Measurements from ENCODE around the gene PRG2. TPM values are rescaled to one million over a fixed set of nuclear protein-coding genes. Genes with fewer than 3 reads are reported as not detected.

PRG2 gene
- total RNA-seq, 1 donor from 2014 or later, result not detected

DNA sequence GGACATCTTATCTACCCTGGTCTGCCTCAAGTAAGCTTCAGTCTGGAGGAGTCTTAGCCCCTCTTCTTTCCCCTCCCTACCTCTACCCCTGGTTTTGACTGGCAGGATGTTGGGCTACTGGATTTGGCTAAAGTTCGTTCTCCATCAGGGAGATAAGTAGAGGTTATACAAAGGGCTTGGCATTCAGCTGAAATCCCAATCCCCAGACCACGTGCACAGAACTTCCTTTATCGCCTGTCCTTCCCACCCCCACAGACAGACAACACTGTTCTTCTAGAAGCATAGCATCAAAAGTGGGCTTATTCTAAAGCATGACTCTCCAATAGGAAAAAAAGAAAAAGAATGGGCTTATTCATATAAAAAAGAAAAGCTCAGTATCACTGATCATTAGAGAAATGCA is 17.3 kb downstream of the PRG2 start:
- H3K36me3 Mint-ChIP-seq (ENCODE audit: low read depth), result no peaks in the 10 kb centered on the region
- TF ChIP-seq, protein P1, sequence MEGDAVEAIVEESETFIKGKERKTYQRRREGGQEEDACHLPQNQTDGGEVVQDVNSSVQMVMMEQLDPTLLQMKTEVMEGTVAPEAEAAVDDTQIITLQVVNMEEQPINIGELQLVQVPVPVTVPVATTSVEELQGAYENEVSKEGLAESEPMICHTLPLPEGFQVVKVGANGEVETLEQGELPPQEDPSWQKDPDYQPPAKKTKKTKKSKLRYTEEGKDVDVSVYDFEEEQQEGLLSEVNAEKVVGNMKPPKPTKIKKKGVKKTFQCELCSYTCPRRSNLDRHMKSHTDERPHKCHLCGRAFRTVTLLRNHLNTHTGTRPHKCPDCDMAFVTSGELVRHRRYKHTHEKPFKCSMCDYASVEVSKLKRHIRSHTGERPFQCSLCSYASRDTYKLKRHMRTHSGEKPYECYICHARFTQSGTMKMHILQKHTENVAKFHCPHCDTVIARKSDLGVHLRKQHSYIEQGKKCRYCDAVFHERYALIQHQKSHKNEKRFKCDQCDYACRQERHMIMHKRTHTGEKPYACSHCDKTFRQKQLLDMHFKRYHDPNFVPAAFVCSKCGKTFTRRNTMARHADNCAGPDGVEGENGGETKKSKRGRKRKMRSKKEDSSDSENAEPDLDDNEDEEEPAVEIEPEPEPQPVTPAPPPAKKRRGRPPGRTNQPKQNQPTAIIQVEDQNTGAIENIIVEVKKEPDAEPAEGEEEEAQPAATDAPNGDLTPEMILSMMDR (IDR thresholded peaks at IDR 0.05), result no peak
- H3K4me1 Mint-ChIP-seq (ENCODE audit: low read depth), result no peaks in the 10 kb centered on the region
- H3K4me3 Mint-ChIP-seq (ENCODE audit: unreplicated experiment), result no peak overlapping the region
- no peak overlapping the region for H3K27ac Mint-ChIP-seq (ENCODE audit: unreplicated experiment)
- H3K9me3 Mint-ChIP-seq (ENCODE audit: low read depth), result peaks cover 2% of the 10 kb centered on the region
- DNase-seq (ENCODE audit: low spot score), result no peak
- peaks cover 22% of the 10 kb centered on the region for H3K27me3 Mint-ChIP-seq (ENCODE audit: low read depth)

DNA sequence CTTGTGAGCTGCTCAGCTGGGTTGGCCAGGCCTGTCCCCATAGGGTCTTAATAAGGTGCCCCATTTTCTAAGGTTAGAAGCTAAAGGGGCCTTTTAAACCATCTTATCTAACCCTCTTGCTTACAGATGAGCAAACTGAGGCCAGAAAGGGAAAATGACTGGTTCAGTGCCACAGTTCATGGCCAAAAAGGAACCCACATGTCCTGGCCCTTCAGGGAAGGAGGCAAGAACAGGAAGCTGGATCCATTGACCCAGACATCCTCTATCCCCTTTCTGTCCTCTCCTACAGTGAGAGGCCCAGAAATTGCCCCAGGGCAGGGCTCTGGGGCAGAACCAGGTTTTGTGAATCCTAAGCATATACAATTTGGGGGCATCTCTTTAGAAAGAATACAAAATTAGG is 19.5 kb downstream of the PRG2 start:
- H3K36me3 Mint-ChIP-seq (ENCODE audit: low read depth), result no peaks in the 10 kb centered on the region
- H3K27ac Mint-ChIP-seq (ENCODE audit: unreplicated experiment), result no peak overlapping the region
- H3K4me3 Mint-ChIP-seq (ENCODE audit: unreplicated experiment), result no peak overlapping the region
- peaks cover 2% of the 10 kb centered on the region for H3K9me3 Mint-ChIP-seq (ENCODE audit: low read depth)
- TF ChIP-seq, protein P1 (IDR thresholded peaks at IDR 0.05), result no peak
- H3K4me1 Mint-ChIP-seq (ENCODE audit: low read depth), result no peaks in the 10 kb centered on the region
- peaks cover 21% of the 10 kb centered on the region for H3K27me3 Mint-ChIP-seq (ENCODE audit: low read depth)
- DNase-seq (ENCODE audit: low spot score), result no peak

DNA sequence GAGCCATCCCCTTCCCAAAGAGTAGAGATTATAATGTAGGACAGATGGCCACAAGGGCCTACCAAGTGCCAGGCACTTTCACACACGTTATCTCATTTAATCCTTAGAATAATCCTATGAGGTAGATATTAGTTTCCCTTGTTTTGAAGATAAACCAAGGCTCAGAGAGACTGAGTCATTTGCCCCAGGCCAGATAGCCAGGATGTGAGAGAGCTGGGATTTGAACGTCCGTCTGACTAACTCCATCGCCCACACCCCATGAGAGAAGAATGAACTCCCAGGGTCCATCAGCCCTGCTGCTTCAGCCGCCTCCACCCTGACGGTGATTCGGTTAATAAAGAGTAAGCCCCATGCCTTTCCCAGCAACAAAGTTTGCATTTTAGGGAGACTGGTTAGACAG is 20.2 kb downstream of the PRG2 start:
- peaks cover 2% of the 10 kb centered on the region for H3K9me3 Mint-ChIP-seq (ENCODE audit: low read depth)
- DNase-seq (ENCODE audit: low spot score), result no peak
- peaks cover 27% of the 10 kb centered on the region for H3K27me3 Mint-ChIP-seq (ENCODE audit: low read depth)
- no peak overlapping the region for H3K27ac Mint-ChIP-seq (ENCODE audit: unreplicated experiment)
- no peaks in the 10 kb centered on the region for H3K36me3 Mint-ChIP-seq (ENCODE audit: low read depth)
- TF ChIP-seq, protein P1 (IDR thresholded peaks at IDR 0.05), result no peak
- no peaks in the 10 kb centered on the region for H3K4me1 Mint-ChIP-seq (ENCODE audit: low read depth)
- H3K4me3 Mint-ChIP-seq (ENCODE audit: unreplicated experiment), result no peak overlapping the region

DNA sequence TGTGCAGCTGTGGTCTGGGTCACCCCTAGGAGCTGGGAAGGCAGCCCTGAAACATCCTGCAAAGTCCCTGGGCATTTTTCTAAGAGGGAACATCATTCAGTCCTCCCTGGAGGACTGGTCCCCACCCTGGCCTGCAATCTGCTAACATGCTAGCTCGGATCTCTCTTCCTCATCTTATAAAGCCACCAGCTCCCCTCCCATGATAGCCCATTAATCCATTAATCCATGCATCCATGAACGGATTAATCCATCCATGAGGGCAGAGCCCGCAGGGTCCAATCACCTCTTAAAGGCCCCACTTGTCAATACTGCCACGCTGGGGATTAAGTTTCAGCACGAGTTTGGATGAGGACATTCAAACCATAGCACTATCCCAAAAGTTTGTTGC is 21.6 kb downstream of the PRG2 start:
- H3K4me3 Mint-ChIP-seq (ENCODE audit: unreplicated experiment), result no peak overlapping the region
- no peak overlapping the region for H3K27ac Mint-ChIP-seq (ENCODE audit: unreplicated experiment)
- TF ChIP-seq, protein P1 (IDR thresholded peaks at IDR 0.05), result no peak
- no peaks in the 10 kb centered on the region for H3K36me3 Mint-ChIP-seq (ENCODE audit: low read depth)
- no peaks in the 10 kb centered on the region for H3K4me1 Mint-ChIP-seq (ENCODE audit: low read depth)
- peaks cover 38% of the 10 kb centered on the region for H3K27me3 Mint-ChIP-seq (ENCODE audit: low read depth)
- no peak for DNase-seq (ENCODE audit: low spot score)
- peaks cover 2% of the 10 kb centered on the region for H3K9me3 Mint-ChIP-seq (ENCODE audit: low read depth)

DNA sequence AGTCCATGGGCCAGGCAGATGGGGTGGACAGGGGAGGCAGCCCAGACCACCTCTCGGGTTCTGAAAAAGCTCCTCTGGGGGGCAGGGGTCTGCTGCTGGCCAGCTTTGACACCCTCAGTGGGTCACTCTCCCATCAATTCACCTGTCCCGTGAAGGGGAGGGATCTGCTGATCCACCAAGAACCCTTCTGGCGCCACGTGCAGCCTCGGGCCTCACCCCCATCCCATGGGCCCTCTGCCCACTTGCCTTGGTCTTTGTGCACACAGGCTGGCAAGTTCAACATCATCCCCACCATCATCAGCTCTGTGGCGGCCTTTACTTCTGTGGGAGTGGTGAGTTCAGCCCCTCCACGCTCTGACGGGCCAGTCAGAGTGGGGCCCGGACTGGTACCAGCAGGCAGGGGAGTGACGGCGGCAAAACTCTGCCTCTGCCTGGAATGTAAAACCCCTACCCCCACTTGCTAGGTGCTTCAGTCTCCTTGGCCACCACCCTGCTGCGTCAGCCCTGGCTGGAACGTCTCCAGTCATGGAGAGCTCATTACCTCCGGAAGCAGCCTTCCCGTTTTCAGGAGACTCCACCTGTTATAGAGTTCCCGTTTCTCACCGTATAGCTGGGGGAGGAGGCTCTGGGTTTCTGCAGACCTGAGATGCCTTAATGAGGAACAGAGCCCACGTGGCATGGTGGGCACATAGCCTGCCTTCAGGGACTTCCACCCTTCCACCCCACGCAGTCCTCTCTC is 22.2 kb downstream of the PRG2 start:
- no peaks in the 10 kb centered on the region for H3K4me1 Mint-ChIP-seq (ENCODE audit: low read depth)
- H3K36me3 Mint-ChIP-seq (ENCODE audit: low read depth), result no peaks in the 10 kb centered on the region
- H3K27me3 Mint-ChIP-seq (ENCODE audit: low read depth), result peaks cover 38% of the 10 kb centered on the region
- no peak overlapping the region for H3K4me3 Mint-ChIP-seq (ENCODE audit: unreplicated experiment)
- no peaks in the 10 kb centered on the region for H3K9me3 Mint-ChIP-seq (ENCODE audit: low read depth)
- TF ChIP-seq, protein P1 (IDR thresholded peaks at IDR 0.05), result no peak
- no peak overlapping the region for H3K27ac Mint-ChIP-seq (ENCODE audit: unreplicated experiment)
- no peak for DNase-seq (ENCODE audit: low spot score)

All from chondrocyte (in vitro differentiated cells).